GM18951 (cell line): ENCODE results near the gene BICD1.

Experiments used
- POLR2A ChIP-seq: IDR thresholded peaks from 4 replicates; pipeline ENCODE4 v1.6.1; 2011; ENCODE audit warnings: mild to moderate bottlenecking; ENCODE audit not compliant: insufficient read length, insufficient read depth; ENCODE audit errors: extremely low read depth
- in situ Hi-C: fragments of 300-500 bp; cut with MboI; formaldehyde crosslinking; loops from one replicate; pipeline ENCODE4 v1.12.0; 2022; ENCODE audit warnings: low sequenced_read_pairs, mixed read lengths, inconsistent platforms; ENCODE audit not compliant: unreplicated experiment

BICD1 gene

DNA sequence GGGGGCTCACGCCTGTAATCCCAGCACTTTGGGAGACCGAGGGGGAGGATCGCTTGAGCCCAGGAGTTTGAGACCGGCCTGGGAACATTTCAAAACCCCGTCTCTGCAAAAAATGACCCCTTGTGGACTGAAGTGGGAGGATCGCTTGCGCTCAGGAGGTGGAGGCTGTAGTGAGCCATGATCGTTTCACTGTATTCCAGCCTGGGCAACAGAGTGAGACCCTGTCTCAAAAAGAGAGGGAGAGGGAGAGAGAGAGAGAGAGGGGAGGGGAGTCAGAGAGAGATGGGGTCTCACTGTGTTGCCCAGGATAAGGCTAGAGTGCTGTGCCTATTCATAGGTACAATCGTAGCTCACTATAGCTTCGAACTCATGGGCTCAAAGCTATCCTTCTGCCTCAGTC is 295.5 kb downstream of the BICD1 start:
- in situ Hi-C loops: no loop called here
- TF ChIP-seq POLR2A: no peak

DNA sequence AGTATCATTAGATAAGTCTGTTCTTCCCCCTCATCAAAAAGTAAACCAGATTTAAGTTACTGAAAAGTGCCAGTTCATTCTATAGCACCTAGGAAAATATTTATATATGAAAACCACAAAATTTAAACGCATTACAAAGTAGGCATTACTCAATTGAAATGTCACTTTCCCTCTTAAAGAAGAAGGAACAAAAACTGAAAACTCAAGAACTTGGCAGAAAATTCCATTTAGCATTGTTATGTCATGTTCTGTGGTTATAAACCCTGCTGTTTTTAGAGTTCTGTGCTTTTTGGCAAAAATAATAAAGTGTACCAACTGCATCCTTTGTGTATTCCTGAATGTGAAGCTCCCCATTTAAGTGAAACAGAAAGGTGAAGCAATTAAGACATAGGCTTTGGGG is 296.3 kb downstream of the BICD1 start:
- in situ Hi-C loops: no loop called here
- no peak for TF ChIP-seq POLR2A

DNA sequence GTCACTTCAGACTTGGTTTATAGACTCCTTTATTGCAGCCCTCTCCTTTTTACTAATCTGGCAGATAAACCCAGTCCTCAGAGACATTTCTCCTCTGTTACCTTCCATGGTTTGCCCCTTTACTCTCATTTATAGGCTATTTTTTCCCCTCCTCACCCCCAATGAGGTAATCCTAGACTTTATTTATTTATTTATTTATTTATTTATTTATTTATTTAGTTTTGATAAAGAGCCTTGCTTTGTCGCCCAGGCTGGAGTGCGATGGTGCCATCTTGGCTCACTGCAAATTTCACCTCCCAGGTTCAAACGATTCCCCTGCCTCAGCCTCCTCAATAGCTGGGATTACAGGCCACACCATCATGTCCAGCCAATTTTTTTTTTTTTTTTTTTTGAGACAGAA is 301.1 kb downstream of the BICD1 start:
- in situ Hi-C loops: no loop called here
- TF ChIP-seq POLR2A: no peak

DNA sequence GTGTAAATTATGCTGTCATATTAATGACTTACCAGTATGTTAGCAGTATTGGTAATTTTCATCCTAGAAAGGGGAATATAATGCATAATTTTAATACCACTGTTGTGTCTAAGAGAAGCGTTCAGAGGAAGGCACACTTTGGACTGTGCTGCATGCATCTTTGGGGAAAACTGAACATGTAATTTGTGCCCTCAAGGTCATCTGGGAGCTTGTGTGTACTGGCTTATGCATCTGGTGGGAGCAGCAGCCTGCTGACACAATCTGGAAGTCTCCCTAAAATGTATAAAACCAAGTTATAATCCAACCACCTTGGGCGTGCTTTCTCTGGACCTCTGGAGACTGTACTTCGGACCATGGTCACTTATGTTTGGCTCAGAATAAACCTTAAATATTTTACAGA is 306.8 kb downstream of the BICD1 start:
- in situ Hi-C loops: no loop called here
- TF ChIP-seq POLR2A: no peak

DNA sequence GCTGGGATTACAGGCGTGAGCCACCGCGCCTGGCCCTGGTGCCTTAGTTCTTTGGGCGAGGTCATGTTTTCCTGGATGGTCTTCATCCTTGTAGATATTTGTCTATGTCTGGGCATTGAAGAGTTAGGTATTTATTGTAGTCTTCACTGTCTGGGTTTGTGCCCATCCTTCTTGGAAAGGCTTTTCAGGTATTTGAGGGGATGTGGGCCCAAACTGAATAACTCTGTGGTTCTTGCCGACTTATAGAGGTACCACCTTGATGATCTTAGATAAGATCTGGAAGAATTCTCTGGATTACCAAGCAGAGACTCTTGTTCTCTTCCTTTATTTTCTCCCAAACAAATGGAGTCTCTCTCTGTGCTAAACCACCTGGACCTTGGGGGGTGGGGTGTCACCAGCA is 311.6 kb downstream of the BICD1 start:
- in situ Hi-C loops: no loop called here
- TF ChIP-seq POLR2A: no peak

- in situ Hi-C loops: no loop called here
- TF ChIP-seq POLR2A: no peak
Observed at GRCh38 chr12:32418903-32419519, 312.4 kb downstream of the BICD1 start.

DNA sequence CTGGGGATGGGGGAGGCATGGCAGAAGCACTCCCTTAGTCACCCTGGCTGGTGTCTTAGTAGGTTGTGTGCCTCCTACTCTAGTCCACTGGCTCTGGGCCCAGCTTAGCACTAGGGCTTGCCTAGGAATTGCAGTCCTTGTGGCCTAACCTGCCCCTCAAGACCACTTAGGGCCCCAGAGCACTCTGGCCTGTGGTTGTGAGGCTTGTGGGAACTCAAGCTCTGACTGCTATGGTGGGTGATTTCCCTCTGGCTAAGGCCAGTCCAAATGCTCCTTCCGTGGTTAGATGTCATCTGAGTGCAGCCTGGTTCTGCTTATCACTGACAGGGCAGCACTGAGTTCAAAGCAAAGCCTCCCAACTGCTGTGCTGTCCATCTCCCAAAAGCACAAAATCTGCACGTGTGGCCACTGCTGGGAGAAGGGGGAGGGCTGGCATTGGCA is 312.9 kb downstream of the BICD1 start:
- in situ Hi-C loops: no loop called here
- no peak for TF ChIP-seq POLR2A

DNA sequence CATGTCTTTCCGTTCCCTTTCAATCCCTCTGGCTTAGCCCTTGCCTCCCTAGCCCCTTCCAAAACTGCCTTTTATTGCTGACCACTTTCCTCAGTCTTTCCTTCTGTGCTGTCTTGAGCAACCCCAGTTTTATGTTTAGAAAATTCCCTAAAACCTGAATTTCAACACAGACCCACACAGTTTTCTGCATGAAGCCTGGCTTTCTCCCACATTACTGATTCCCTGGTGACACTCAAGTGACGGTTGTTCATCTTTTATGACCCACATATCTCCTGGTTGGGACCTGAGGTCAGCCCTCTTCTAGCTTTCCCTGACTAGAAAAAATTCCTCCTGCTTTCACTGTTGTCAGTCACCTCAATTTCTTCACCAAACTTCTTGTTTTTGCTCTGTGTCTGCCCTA is 313.7 kb downstream of the BICD1 start:
- in situ Hi-C loops: no loop called here
- no peak for TF ChIP-seq POLR2A

DNA sequence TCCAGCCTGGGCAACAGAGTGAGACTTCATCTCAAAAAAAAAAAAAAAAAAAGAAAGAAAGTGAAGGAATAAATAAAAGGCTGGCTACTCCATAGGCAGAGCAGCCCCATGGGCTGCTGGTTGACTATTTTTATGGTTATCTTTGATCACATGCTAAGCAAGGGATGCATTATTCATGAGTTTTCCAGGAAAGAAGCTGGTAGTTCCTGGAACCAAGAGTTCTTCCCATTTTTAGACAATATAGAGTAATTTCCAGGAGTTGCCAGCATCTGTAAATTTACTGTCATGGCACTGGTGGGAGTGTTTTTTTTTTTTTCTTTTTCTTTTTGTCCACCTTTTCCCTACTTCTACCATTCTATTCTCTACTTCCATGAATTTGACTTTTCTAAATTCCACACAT is 316.9 kb downstream of the BICD1 start:
- TF ChIP-seq POLR2A: no peak
- in situ Hi-C loops: no loop called here

DNA sequence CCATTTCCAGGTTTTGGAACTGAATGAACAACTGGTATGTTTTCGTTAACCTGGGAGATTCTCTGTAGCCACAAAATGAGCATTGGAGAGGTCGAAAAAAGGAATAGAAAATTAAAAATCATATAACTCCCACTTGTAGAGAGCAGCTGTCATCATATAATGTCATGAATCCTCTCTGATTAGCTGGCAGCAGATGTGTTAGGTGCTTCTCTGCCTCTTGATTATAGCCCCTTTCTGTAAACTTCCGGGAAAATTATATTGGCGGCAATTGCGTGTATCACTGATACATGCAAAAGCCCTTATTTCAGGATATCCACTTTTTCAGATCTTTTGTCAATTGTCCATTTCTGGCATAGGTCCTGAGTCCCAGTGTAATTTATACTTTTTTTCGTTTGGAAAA is 324.4 kb downstream of the BICD1 start:
- in situ Hi-C loops: no loop called here
- no peak for TF ChIP-seq POLR2A
